Common myeloid progenitor, CD34-positive (primary cell): ENCODE results near the gene PKD2.

ENCODE experiments used
- CTCF ChIA-PET: fragments of 350-600 bp; sonication (Branson Sonifier 250); formaldehyde crosslinking; loops from one replicate; lab custom pipeline; 2021; ENCODE audit warnings: antibody characterized with exemption; lab: Charles Lee
- POLR2A ChIA-PET: fragments of 350-600 bp; sonication (Branson Sonifier 250); formaldehyde crosslinking; loops from one replicate; lab custom pipeline; 2021; ENCODE audit warnings: antibody characterized with exemption; lab: Charles Lee
- DNase-seq, 3 donors: peaks; one replicate each; pipeline versions ENCODE4 v3.0.0 to v3.0.0-alpha.2; 2013
- H3K27ac ChIP-seq, 2 experiments: 1 replicate in 1 of 2; 2 replicates in 1 of 2; pipeline ENCODE4 v1.7.0; 2013; ENCODE audit warnings: inconsistent platforms in 2 of 2, low read length in 2 of 2, mild to moderate bottlenecking in 2 of 2, low read depth in 1 of 2, moderate library complexity in 1 of 2; ENCODE audit not compliant: severe bottlenecking in 2 of 2, insufficient read depth in 1 of 2, poor library complexity in 1 of 2
- H3K27me3 ChIP-seq, 5 experiments: replicated peaks in 2 of 5; 1 replicate in 3 of 5; 2 replicates in 2 of 5; pipeline versions ENCODE4 v1.6.1 to v1.7.0; 2013; ENCODE audit warnings: low read length in 4 of 5, mild to moderate bottlenecking in 2 of 5, moderate library complexity in 2 of 5, inconsistent platforms in 1 of 5; ENCODE audit not compliant: insufficient read depth in 5 of 5, control insufficient read depth in 4 of 5
- H3K36me3 ChIP-seq, 4 experiments: 1 replicate in 2 of 4; 2 replicates in 2 of 4; pipeline versions ENCODE4 v1.6.1 to v1.7.0; 2013; ENCODE audit warnings: low read length in 3 of 4, control low read depth in 1 of 4, mild to moderate bottlenecking in 1 of 4; ENCODE audit not compliant: control insufficient read depth in 4 of 4, insufficient read depth in 4 of 4
- H3K4me1 ChIP-seq, 4 experiments: 1 replicate in 3 of 4; 2 replicates in 1 of 4; pipeline versions ENCODE4 v1.6.1 to v1.7.1; 2013; ENCODE audit warnings: low read length in 3 of 4, mild to moderate bottlenecking in 3 of 4, control low read depth in 1 of 4, inconsistent platforms in 1 of 4, moderate library complexity in 1 of 4; ENCODE audit not compliant: control insufficient read depth in 4 of 4, insufficient read depth in 4 of 4; ENCODE audit errors: control extremely low read depth in 1 of 4
- H3K4me3 ChIP-seq, 7 experiments: 1 replicate in 4 of 7; 2 replicates in 3 of 7; pipeline versions ENCODE4 v1.5.1 to v1.7.0; 2013; ENCODE audit warnings: mild to moderate bottlenecking in 7 of 7, low read length in 6 of 7, moderate library complexity in 6 of 7, inconsistent platforms in 2 of 7, low read depth in 2 of 7, control low read depth in 1 of 7; ENCODE audit not compliant: insufficient read depth in 4 of 7, control insufficient read depth in 1 of 7; ENCODE audit errors: extremely low read depth in 1 of 7
- H3K9me3 ChIP-seq, 5 experiments: 1 replicate in 4 of 5; 2 replicates in 1 of 5; pipeline versions ENCODE4 v1.6.1 to v1.7.1; 2013; ENCODE audit warnings: low read length in 4 of 5, mild to moderate bottlenecking in 2 of 5, inconsistent platforms in 1 of 5, low read depth in 1 of 5, moderate library complexity in 1 of 5; ENCODE audit not compliant: control insufficient read depth in 4 of 5, insufficient read depth in 2 of 5; ENCODE audit errors: control extremely low read depth in 1 of 5
- WGBS: methylation state at CpG from one replicate; pipeline ENCODE4 v1.1.5; 2013; ENCODE audit not compliant: insufficient coverage; 5-methylcytosine and 5-hydroxymethylcytosine counted together

PKD2 gene

DNA sequence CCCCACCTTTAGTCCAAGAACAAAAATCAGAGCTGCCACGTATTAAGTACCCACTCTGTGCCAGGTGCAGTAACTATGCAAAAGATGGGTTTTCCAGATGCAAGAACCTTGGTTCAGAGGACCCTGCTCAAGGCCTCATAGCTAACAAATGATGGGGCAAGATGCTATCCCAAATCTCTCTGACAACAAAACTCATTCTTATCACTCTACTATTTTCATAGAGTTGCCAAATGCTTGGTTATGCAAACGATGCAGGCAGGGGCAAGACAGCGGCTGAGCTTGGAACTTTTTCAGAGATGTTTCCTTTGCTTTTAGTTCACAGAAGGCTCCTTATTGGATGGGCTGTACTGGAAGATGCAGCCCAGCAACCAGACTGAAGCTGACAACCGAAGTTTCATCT is 30.5 kb downstream of the PKD2 start:
- POLR2A ChIA-PET, result no interaction called here
- peaks cover 27 to 86% (median 64%) of the 10 kb centered on the region in 4 experiments for H3K36me3 ChIP-seq

DNA sequence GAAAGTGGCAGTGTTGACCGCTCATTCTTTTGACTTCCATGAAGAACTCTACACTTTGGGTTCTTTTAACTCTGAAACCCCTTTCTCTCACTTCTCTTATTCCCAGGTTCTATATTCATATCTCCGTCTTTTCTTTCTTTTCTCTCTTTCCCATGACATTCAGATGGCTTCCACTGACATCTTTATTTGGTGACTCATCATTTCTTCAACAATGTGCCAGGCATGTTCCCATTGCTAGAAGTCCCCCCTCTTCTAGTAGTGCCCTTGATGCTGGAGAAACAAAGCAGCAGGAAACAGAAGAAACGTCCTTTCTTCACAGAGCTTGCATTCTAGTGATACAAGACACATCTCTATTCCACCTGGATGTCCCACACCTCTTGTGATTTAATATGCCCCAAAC is 33.3 kb downstream of the PKD2 start:
- DNase-seq, result no peak
- POLR2A ChIA-PET, result no interaction called here
- Histone ChIP-seq H3K27ac (no peak overlapping the region), H3K4me1 (peaks cover 2 to 18% (median 12%) of the 10 kb centered on the region in 4 experiments), H3K4me3 (no peak overlapping the region), H3K27me3 (no peaks in the 10 kb centered on the region), H3K36me3 (peaks cover 40 to 87% (median 65%) of the 10 kb centered on the region in 4 experiments), H3K9me3 (no peaks in the 10 kb centered on the region)
- 93% methylated on average over 3 of the region's 3 CpGs for WGBS
- CTCF ChIA-PET, result interaction anchor here (1.1 to 3.1 kb wide), 4 partner anchors 8 to 174 kb away, joined by 3 to 12 read pairs (median 6); no protein-coding TSS in a partner anchor

More for the DNA sequence above, 30.5 kb downstream of the PKD2 start:
- DNase-seq, result no peak
- no peak overlapping the region for H3K4me3 ChIP-seq
- WGBS, result 100% methylated on average over 3 of the region's 4 CpGs
- H3K9me3 ChIP-seq, result no peaks in the 10 kb centered on the region
- no peaks in the 10 kb centered on the region for H3K27me3 ChIP-seq
- CTCF ChIA-PET, result interaction anchor here (0.9 to 2.8 kb wide), 4 partner anchors 27 to 178 kb away, joined by 3 to 15 read pairs (median 4); no protein-coding TSS in a partner anchor
- no peak overlapping the region for H3K27ac ChIP-seq
- peaks cover 0 to 3% (median 0%) of the 10 kb centered on the region in 4 experiments for H3K4me1 ChIP-seq

DNA sequence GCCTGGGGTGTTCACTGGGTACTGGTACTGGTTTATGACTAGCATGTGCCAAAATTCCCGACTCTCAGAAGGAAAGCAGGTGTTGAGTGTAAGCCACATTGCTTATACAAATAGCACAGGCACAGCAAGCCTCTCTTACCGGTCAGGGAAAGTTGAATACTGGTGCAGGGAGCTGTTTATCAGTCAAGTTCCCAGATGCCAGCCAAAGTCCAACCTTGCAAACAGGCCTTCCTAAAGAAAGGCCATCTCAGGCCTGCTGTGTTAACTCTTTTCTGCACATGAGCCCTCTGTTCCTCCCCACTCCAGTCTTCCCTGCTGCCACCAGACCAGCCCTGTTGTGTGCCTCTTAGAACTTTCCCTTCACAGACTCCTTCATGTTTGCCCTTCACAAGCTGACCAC is 34.2 kb downstream of the PKD2 start:
- Histone ChIP-seq H3K27ac (no peak overlapping the region), H3K4me3 (no peak overlapping the region), H3K36me3 (peaks cover 37 to 86% (median 62%) of the 10 kb centered on the region in 4 experiments), H3K4me1 (peaks cover 2 to 18% (median 12%) of the 10 kb centered on the region in 4 experiments), H3K9me3 (no peaks in the 10 kb centered on the region), H3K27me3 (no peaks in the 10 kb centered on the region)
- ChIA-PET CTCF (interaction anchor here (1.1 to 3.1 kb wide), 3 partner anchors 9 to 173 kb away, joined by 3 to 12 read pairs (median 10); no protein-coding TSS in a partner anchor), POLR2A (no interaction called here)
- 95% methylated on average over 2 of the region's 2 CpGs for WGBS
- no peak for DNase-seq

DNA sequence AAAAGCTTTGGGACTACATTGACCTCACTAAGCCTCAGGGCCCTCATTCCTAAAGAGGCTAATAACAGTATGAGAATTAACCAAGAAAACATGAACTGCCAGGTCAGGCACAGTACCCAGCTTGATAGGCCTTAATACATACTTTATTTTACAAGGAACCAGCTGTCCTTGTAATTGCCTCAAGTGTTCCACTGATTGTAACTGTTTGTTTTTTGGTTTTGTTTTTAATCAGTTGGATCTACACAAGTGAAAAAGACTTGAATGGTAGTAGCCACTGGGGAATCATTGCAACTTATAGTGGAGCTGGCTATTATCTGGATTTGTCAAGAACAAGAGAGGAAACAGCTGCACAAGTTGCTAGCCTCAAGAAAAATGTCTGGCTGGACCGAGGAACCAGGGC is 35.6 kb downstream of the PKD2 start:
- DNase-seq, result peak in 1 of 3 donors; percentile 37
- Histone ChIP-seq H3K27ac (no peak overlapping the region), H3K4me1 (peaks cover 2 to 21% (median 12%) of the 10 kb centered on the region in 4 experiments), H3K9me3 (no peaks in the 10 kb centered on the region), H3K36me3 (peaks cover 36 to 86% (median 56%) of the 10 kb centered on the region in 4 experiments), H3K4me3 (no peak overlapping the region), H3K27me3 (no peaks in the 10 kb centered on the region)
- no CpG with 5 or more reads among the region's 1 CpG for WGBS
- ChIA-PET CTCF (interaction anchor here (0.7 to 2.9 kb wide), 5 partner anchors 8 to 169 kb away, joined by 3 to 10 read pairs (median 4); no protein-coding TSS in a partner anchor), POLR2A (no interaction called here)

DNA sequence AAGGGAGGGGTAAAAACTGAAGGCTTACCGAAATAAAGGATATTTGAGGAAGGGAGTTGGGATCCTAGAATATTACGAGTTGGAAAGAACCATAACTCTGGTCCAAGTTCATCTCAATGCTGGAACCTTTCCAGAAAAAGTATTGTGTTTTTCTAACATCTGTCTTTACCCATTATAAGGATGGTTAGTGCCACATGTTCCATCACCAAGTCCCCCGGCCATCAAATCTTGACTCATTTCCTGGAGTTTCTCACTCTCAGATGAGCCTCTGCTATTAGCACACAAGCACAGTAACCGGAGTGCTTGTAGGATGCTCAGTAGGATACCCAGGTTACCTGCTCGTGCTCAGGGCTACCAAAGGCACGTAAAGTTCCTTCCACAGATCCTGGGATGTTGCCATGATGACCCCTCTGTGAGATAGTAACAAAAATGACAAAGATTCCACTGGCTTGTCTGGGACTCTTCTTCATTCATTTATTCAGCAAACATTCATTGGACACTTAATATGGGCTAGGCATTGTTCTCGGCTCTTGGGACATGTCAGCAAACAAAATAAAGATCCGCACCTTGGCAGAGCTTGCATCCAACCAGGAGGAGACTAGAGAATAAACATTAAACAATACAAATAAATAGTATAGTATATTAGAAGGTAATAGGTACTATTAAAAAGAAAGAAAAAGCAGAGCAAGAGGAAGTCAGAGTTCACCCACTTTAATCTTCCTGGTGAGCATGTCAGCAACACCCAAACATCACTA is 36.3 kb downstream of the PKD2 start:
- WGBS, result 94% methylated on average over 6 of the region's 8 CpGs
- Histone ChIP-seq H3K36me3 (peaks cover 35 to 86% (median 53%) of the 10 kb centered on the region in 4 experiments), H3K4me1 (peaks cover 2 to 21% (median 12%) of the 10 kb centered on the region in 4 experiments), H3K27me3 (no peaks in the 10 kb centered on the region), H3K27ac (peak overlapping the region in 1 of 2 experiments; percentile 15), H3K9me3 (no peaks in the 10 kb centered on the region), H3K4me3 (no peak overlapping the region)
- ChIA-PET POLR2A (no interaction called here), CTCF (interaction anchor here (0.7 to 2.9 kb wide), 5 partner anchors 8 to 168 kb away, joined by 3 to 10 read pairs (median 4); no protein-coding TSS in a partner anchor)
- DNase-seq, result no peak

DNA sequence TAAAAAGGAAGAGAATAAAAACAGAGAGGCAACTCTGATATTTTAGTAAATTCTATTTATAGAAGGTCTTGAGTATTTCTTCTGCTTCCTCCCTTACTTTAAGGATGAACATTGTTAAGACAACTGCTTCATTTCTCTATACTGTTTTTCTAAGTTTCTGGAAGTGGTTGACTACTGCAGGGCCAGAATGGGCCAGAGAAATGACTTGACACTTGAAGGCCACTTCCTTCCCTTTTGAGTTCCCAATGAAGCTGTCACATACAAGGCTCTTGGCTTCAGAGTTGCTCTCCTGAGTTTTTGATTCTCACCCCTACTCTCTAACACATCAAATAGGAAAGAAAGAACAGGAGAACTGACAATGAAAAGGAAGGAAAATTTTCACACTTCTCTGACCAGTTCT is 37.6 kb downstream of the PKD2 start:
- Histone ChIP-seq H3K27me3 (no peaks in the 10 kb centered on the region), H3K9me3 (no peaks in the 10 kb centered on the region), H3K27ac (no peak overlapping the region), H3K4me1 (peaks cover 2 to 21% (median 12%) of the 10 kb centered on the region in 4 experiments), H3K4me3 (no peak overlapping the region), H3K36me3 (peaks cover 35 to 83% (median 44%) of the 10 kb centered on the region in 4 experiments)
- ChIA-PET CTCF (interaction anchor here (0.9 to 1.0 kb wide), 2 partner anchors 12 to 192 kb away, joined by 3 read pairs; no protein-coding TSS in a partner anchor), POLR2A (no interaction called here)
- DNase-seq, result peak in 2 of 3 donors; percentile 25 to 27
